GM19239 (cell line): Measurements from ENCODE around the gene CHST10.
"Not testable (repeated sequence)": the region's sequence is repeated elsewhere in the genome, so short reads cannot be mapped to it uniquely, and the experiment has no call there.

Experiments used
- DNase-seq: peaks from one replicate; pipeline ENCODE4 v3.0.0; 2011; ENCODE audit warnings: low spot score; ENCODE audit not compliant: insufficient read length
- FAIRE-seq: peaks from 2 replicates; lab custom pipeline; 2011; peaks lifted over from hg19 to GRCh38; lab: Jason Lieb, UNC

The CHST10 gene

DNA sequence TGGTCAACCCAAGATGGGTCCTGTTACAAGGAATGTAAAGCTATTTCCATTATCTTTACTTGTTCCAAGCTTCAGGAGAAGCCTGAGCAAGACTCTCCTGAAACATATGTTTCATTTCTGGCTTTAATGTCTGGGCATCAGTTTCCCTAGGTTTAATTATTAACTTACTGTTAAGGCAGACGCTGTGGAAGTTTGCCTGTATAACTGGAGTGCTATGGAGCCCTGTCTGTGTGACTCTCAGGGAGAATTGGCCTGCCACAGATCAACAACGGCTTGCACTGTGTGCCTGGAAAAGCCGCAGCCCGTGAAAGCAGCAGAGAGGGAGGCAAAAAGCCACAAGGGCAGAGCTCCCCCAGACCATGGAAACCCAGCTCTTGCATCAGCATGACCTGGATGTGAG, 73.0 kb downstream of the CHST10 start:
- no peak for DNase-seq
- FAIRE-seq: no peak

DNA sequence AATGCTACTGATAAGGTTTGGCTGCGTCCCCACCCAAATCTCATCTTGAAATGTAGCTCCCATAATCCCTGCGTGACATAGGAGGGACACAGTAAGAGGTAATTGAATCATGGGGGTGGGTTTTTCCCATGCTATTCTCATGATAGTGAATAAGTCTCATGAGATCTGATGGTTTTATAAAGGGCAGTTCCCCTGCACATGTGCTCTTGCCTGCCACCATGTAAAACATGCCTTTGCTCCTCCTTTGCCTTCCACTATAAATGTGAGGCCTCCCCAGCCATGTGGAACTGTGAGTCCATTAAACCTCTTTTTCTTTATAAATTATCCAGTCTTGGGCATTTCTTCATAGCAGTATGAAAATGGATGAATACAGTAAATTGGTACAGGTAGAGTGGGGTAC, 75.0 kb downstream of the CHST10 start:
- not testable (repeated sequence) for FAIRE-seq, DNase-seq
